Measurements from ENCODE around the gene USP8. TPM values are rescaled to one million over a fixed set of nuclear protein-coding genes. Genes with fewer than 3 reads are reported as not detected.

USP8 gene
- total RNA-seq, 1 donor from 2014 or later: 34.5 TPM

DNA sequence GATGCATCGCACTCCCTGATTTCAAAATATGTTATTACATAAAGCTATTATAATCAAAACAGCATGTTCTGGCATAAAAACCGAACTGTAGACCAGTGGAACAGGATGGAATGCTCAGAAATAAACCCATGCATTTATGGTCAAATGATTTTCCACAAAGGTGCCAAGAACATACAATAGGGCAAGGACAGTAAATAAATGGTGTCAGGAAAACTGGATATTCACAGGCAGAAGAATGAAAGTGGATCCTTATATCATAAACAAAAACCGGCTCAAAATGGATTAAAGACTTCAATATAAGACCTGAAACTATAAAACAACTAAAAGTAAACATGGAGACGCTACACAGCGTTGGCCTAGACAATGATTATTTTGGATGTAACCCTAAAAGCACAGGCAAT is 99.6 kb downstream of the USP8 start:
- Histone ChIP-seq H3K27ac (no peak overlapping the region), H3K36me3 (no peaks in the 10 kb centered on the region), H3K27me3 (no peaks in the 10 kb centered on the region), H3K9me3 (no peaks in the 10 kb centered on the region), H3K4me1 (no peaks in the 10 kb centered on the region), H3K4me3 (no peak overlapping the region)
- intact Hi-C loops (cut with DNase I): no loop called here
- DNase-seq (ENCODE audit: low spot score in 2 of 2): no peak
- TF ChIP-seq, protein P1, sequence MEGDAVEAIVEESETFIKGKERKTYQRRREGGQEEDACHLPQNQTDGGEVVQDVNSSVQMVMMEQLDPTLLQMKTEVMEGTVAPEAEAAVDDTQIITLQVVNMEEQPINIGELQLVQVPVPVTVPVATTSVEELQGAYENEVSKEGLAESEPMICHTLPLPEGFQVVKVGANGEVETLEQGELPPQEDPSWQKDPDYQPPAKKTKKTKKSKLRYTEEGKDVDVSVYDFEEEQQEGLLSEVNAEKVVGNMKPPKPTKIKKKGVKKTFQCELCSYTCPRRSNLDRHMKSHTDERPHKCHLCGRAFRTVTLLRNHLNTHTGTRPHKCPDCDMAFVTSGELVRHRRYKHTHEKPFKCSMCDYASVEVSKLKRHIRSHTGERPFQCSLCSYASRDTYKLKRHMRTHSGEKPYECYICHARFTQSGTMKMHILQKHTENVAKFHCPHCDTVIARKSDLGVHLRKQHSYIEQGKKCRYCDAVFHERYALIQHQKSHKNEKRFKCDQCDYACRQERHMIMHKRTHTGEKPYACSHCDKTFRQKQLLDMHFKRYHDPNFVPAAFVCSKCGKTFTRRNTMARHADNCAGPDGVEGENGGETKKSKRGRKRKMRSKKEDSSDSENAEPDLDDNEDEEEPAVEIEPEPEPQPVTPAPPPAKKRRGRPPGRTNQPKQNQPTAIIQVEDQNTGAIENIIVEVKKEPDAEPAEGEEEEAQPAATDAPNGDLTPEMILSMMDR (IDR thresholded peaks at IDR 0.05): no peak

GRCh38 chr15:50531163-50531562 is 107.0 kb downstream of the USP8 start:
- TF ChIP-seq, protein P1 (IDR thresholded peaks at IDR 0.05): no peak
- no peaks in the 10 kb centered on the region for H3K4me1 ChIP-seq
- DNase-seq (ENCODE audit: low spot score in 2 of 2): no peak
- no peak overlapping the region for H3K4me3 ChIP-seq
- H3K27ac ChIP-seq: no peak overlapping the region
- no peaks in the 10 kb centered on the region for H3K27me3 ChIP-seq
- H3K9me3 ChIP-seq: no peaks in the 10 kb centered on the region
- no peaks in the 10 kb centered on the region for H3K36me3 ChIP-seq
- intact Hi-C loops (cut with DNase I): no loop called here

GRCh38 chr15:50531766-50532165 is 107.6 kb downstream of the USP8 start:
- no peaks in the 10 kb centered on the region for H3K4me1 ChIP-seq
- H3K9me3 ChIP-seq: no peaks in the 10 kb centered on the region
- DNase-seq (ENCODE audit: low spot score in 2 of 2): no peak
- H3K27me3 ChIP-seq: no peaks in the 10 kb centered on the region
- no peaks in the 10 kb centered on the region for H3K36me3 ChIP-seq
- intact Hi-C loops (cut with DNase I): no loop called here
- H3K27ac ChIP-seq: no peak overlapping the region
- TF ChIP-seq, protein P1 (IDR thresholded peaks at IDR 0.05): no peak
- H3K4me3 ChIP-seq: no peak overlapping the region

- intact Hi-C loops (cut with DNase I): no loop called here
- H3K36me3 ChIP-seq: no peaks in the 10 kb centered on the region
- H3K4me3 ChIP-seq: no peak overlapping the region
- no peak for DNase-seq (ENCODE audit: low spot score in 2 of 2)
- no peaks in the 10 kb centered on the region for H3K9me3 ChIP-seq
- H3K27ac ChIP-seq: no peak overlapping the region
- TF ChIP-seq, protein P1 (IDR thresholded peaks at IDR 0.05): no peak
- no peaks in the 10 kb centered on the region for H3K4me1 ChIP-seq
- H3K27me3 ChIP-seq: no peaks in the 10 kb centered on the region
Measured at GRCh38 chr15:50542887-50543210, 118.6 kb downstream of the USP8 start.

GRCh38 chr15:50543556-50543955 is 119.4 kb downstream of the USP8 start:
- intact Hi-C loops (cut with DNase I): no loop called here
- TF ChIP-seq, protein P1 (IDR thresholded peaks at IDR 0.05): no peak
- H3K4me3 ChIP-seq: no peak overlapping the region

DNA sequence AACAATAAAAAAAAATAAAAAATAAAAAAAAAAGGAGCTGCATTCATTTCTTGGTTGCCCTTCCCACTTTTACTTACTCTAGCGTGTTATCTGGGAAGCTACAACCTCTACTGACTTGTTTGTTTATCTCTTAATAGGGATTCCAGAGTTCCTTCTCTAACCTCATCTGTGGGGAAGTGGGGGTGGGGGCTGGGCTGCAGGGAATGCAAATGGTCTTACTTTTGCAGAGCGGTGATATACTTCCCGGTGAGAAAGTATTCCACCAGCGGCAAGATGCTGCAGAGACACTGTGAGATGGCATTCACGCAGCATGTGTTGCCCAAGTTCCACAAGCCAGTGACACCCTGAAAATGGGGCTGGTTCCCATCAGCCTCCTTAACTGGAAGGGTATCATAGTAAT is 120.2 kb downstream of the USP8 start:
- TF ChIP-seq, protein P1 (IDR thresholded peaks at IDR 0.05): no peak
- intact Hi-C loops (cut with DNase I): no loop called here
- Histone ChIP-seq H3K36me3 (no peaks in the 10 kb centered on the region), H3K4me3 (no peak overlapping the region), H3K4me1 (no peaks in the 10 kb centered on the region), H3K9me3 (no peaks in the 10 kb centered on the region), H3K27me3 (no peaks in the 10 kb centered on the region), H3K27ac (no peak overlapping the region)
- no peak for DNase-seq (ENCODE audit: low spot score in 2 of 2)

More at GRCh38 chr15:50543556-50543955, 119.4 kb downstream of the USP8 start:
- H3K36me3 ChIP-seq: no peaks in the 10 kb centered on the region
- no peaks in the 10 kb centered on the region for H3K9me3 ChIP-seq
- H3K27ac ChIP-seq: no peak overlapping the region
- no peaks in the 10 kb centered on the region for H3K4me1 ChIP-seq
- no peak for DNase-seq (ENCODE audit: low spot score in 2 of 2)
- H3K27me3 ChIP-seq: no peaks in the 10 kb centered on the region
